Measurements from ENCODE around the gene ANP32E. TPM values are rescaled to one million over a fixed set of nuclear protein-coding genes. Genes with fewer than 3 reads are reported as not detected.

Gene ANP32E
- total and polyA plus RNA-seq, 2 of the 4 experiments (the other 2 are of a cell fraction): 5.9 to 18.4 TPM

DNA sequence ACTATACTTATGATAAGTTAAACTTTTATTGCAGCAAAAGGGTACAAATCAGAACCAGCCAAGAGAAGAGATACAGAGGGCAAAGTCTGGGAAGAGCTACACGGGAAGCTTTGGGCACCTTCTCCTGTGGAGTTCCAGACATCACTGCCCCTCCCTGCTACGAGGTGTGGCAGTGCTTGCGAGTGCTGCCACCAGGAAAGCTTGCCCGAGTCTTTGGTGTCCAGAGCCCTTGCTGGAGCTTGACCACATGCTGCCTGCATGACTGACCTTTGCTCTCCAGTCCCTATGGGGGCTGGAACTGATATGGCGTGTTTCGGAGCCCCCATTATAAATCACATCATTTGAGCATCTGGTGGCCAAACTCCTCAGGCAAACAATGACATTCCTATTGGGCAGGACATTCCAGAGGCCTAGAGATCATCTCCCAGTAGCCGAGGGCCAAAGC, 62.7 kb downstream of the ANP32E start:
- Histone ChIP-seq H3K9me3 (ENCODE audit: control insufficient read depth, insufficient read depth, low read length) (no peaks in the 10 kb centered on the region), H2AK9ac (replicated peaks; ENCODE audit: low read depth, low read length, poor library complexity) (peak overlapping the region; percentile 9), H3K23ac (ENCODE audit: low read depth, low read length) (peak overlapping the region; percentile 5), H3K4me1 (ENCODE audit: control insufficient read depth, insufficient read depth, low read length) (peaks cover 4% of the 10 kb centered on the region), H4K91ac (ENCODE audit: insufficient read depth, low read depth, low read length) (peak overlapping the region; percentile 27; the same call in 1 of the 2 replicates), H4K5ac (ENCODE audit: low read depth, low read length) (no peak overlapping the region), H3K4me2 (ENCODE audit: low read depth, low read length) (no peak overlapping the region), H3K27ac (ENCODE audit: insufficient read depth, low read length) (no peak overlapping the region), H2BK15ac (ENCODE audit: low read depth, low read length) (peak overlapping the region; percentile 21; the same call in 1 of the 3 replicates), H3K56ac (ENCODE audit: extremely low read depth, insufficient read depth, low read length) (no peak overlapping the region), H3K9me1 (ENCODE audit: insufficient read depth, low read length) (peaks cover 8% of the 10 kb centered on the region; the same call in 1 of the 2 replicates), H2AK5ac (ENCODE audit: low read depth, low read length) (peak overlapping the region; percentile 73), H3K36me3 (ENCODE audit: control insufficient read depth, insufficient read depth, low read length) (no peaks in the 10 kb centered on the region), H3K18ac (ENCODE audit: low read depth, low read length) (no peak overlapping the region), H3K27me3 (ENCODE audit: control insufficient read depth, insufficient read depth, low read length) (no peaks in the 10 kb centered on the region), H4K20me1 (ENCODE audit: insufficient read depth, low read length) (no peaks in the 10 kb centered on the region), H3K4ac (ENCODE audit: low read depth, low read length) (peak overlapping the region; percentile 37), H3K79me1 (ENCODE audit: low read depth in 1 of 2, low read length in 2 of 2) (no peaks in the 10 kb centered on the region), H3K14ac (replicated peaks; ENCODE audit: low read depth, low read length) (peak overlapping the region; percentile 55), H2BK120ac (ENCODE audit: low read depth, low read length) (peak overlapping the region; percentile 47; the same call in 1 of the 2 replicates), H2AFZ (replicated peaks; ENCODE audit: low read length, poor library complexity) (peak overlapping the region; percentile 67), H3K4me3 (ENCODE audit: insufficient read depth, low read depth, low read length) (no peak overlapping the region), H4K8ac (ENCODE audit: low read depth in 2 of 2, low read length in 2 of 2) (peak overlapping the region in 1 of 2 experiments; percentile 45; a peak in 1 of 4 replicates), H2BK20ac (ENCODE audit: low read depth, low read length) (peak overlapping the region; percentile 5; the same call in 1 of the 2 replicates), H2BK5ac (ENCODE audit: low read depth, low read length, poor library complexity, severe bottlenecking) (no peak overlapping the region), H3K9ac (ENCODE audit: low read depth, low read length) (no peak overlapping the region)
- in situ Hi-C loops (cut with MboI; ENCODE audit: low sequenced_read_pairs): no loop called here
- 70% methylated on average over 6 of the region's 7 CpGs; no CpG with 5 or more reads in 1 of the 2 experiments for WGBS, 2 experiments (ENCODE audit: extremely low coverage in 2 of 2, insufficient read length in 1 of 2)
- BruUV-seq (replicated peaks): no TSS peak
- CTCF ChIA-PET: interaction anchor here (1.7 kb wide), 1 partner anchor 14 kb away, joined by 4 read pairs; no protein-coding TSS in a partner anchor
- intact Hi-C loops (cut with micrococcal nuclease): loop anchor here (2.0 kb wide), 1 partner anchor 46 kb away; no protein-coding TSS in a partner anchor
- ATAC-seq (ENCODE audit: low read depth) (peak; percentile 36; the same call in 1 of the 2 replicates), DNase-seq (no peak)
- TF ChIP-seq RFX5 (IDR thresholded peaks at IDR 0.05; ENCODE audit: low read depth, low read length) (no peak), BHLHE40 (IDR thresholded peaks at IDR 0.05; ENCODE audit: low read depth, low read length) (no peak), RAD21 (IDR thresholded peaks at IDR 0.05; ENCODE audit: low read length) (no peak), MAZ (IDR thresholded peaks at IDR 0.05; ENCODE audit: borderline replicate concordance, low read depth, low read length) (no peak), MAFK (IDR thresholded peaks at IDR 0.05; ENCODE audit: low read depth, low read length) (no peak), POLR2A (IDR thresholded peaks at IDR 0.05; ENCODE audit: low read depth, low read length) (no peak), CHD1 (IDR thresholded peaks at IDR 0.05; ENCODE audit: low read depth, low read length) (no peak), FOS (IDR thresholded peaks at IDR 0.05; ENCODE audit: low read depth, low read length) (no peak), MXI1 (IDR thresholded peaks at IDR 0.05; ENCODE audit: borderline replicate concordance, low read depth, low read length) (no peak), SMC3 (IDR thresholded peaks at IDR 0.05; ENCODE audit: low read depth, low read length) (no peak), CEBPB (IDR thresholded peaks at IDR 0.05; ENCODE audit: low read depth, low read length) (no peak), NFE2L2 (IDR thresholded peaks at IDR 0.05; ENCODE audit: low read depth, low read length) (no peak), RCOR1 (IDR thresholded peaks at IDR 0.05; ENCODE audit: insufficient replicate concordance, low read length) (no peak)
- TF ChIP-seq, protein P1, sequence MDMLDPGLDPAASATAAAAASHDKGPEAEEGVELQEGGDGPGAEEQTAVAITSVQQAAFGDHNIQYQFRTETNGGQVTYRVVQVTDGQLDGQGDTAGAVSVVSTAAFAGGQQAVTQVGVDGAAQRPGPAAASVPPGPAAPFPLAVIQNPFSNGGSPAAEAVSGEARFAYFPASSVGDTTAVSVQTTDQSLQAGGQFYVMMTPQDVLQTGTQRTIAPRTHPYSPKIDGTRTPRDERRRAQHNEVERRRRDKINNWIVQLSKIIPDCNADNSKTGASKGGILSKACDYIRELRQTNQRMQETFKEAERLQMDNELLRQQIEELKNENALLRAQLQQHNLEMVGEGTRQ (IDR thresholded peaks at IDR 0.05; ENCODE audit: low read depth, low read length): no peak
- TF ChIP-seq, protein P2, sequence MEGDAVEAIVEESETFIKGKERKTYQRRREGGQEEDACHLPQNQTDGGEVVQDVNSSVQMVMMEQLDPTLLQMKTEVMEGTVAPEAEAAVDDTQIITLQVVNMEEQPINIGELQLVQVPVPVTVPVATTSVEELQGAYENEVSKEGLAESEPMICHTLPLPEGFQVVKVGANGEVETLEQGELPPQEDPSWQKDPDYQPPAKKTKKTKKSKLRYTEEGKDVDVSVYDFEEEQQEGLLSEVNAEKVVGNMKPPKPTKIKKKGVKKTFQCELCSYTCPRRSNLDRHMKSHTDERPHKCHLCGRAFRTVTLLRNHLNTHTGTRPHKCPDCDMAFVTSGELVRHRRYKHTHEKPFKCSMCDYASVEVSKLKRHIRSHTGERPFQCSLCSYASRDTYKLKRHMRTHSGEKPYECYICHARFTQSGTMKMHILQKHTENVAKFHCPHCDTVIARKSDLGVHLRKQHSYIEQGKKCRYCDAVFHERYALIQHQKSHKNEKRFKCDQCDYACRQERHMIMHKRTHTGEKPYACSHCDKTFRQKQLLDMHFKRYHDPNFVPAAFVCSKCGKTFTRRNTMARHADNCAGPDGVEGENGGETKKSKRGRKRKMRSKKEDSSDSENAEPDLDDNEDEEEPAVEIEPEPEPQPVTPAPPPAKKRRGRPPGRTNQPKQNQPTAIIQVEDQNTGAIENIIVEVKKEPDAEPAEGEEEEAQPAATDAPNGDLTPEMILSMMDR (conservative IDR thresholded peaks at IDR 0.05; ENCODE audit: low read depth, low read length): no peak
- TF ChIP-seq, protein P3, sequence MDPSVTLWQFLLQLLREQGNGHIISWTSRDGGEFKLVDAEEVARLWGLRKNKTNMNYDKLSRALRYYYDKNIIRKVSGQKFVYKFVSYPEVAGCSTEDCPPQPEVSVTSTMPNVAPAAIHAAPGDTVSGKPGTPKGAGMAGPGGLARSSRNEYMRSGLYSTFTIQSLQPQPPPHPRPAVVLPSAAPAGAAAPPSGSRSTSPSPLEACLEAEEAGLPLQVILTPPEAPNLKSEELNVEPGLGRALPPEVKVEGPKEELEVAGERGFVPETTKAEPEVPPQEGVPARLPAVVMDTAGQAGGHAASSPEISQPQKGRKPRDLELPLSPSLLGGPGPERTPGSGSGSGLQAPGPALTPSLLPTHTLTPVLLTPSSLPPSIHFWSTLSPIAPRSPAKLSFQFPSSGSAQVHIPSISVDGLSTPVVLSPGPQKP (IDR thresholded peaks at IDR 0.05; ENCODE audit: borderline replicate concordance, low read depth, low read length): no peak
- dilution Hi-C loops (cut with HindIII; ENCODE audit: low sequenced_read_pairs, unreplicated experiment): no loop called here
- POLR2A ChIA-PET (ENCODE audit: unreplicated experiment): no interaction called here

All from IMR-90 (cell line).